H9 (cell line): ENCODE results near the gene GARS1. TPM values are rescaled to one million over a fixed set of nuclear protein-coding genes. Genes with fewer than 3 reads are reported as not detected.

Experiments used
- DNase-seq: peaks from one replicate; pipeline ENCODE4 v3.0.0-alpha.2; 2017
- H2AFZ ChIP-seq: one replicate; pipeline ENCODE4 v1.6.1; 2013; ENCODE audit warnings: mild to moderate bottlenecking, low read length, control low read depth, moderate library complexity
- H2AK5ac ChIP-seq: 2 replicates; pipeline ENCODE4 v1.6.1; 2013; ENCODE audit warnings: low read length, control low read depth, mixed read lengths; ENCODE audit not compliant: insufficient read length
- H2BK120ac ChIP-seq: one replicate; pipeline ENCODE4 v1.6.1; 2013; ENCODE audit warnings: low read depth, mild to moderate bottlenecking, low read length, control low read depth, inconsistent platforms; ENCODE audit not compliant: poor library complexity, severe bottlenecking
- H2BK12ac ChIP-seq: 2 replicates; pipeline ENCODE4 v1.6.1; 2013; ENCODE audit warnings: low read length, control low read depth, mixed read lengths, low read depth; ENCODE audit not compliant: insufficient read length
- H2BK15ac ChIP-seq: 2 replicates; pipeline ENCODE4 v1.6.1; 2013; ENCODE audit warnings: low read depth, low read length, control low read depth
- H2BK20ac ChIP-seq: one replicate; pipeline ENCODE4 v1.6.1; 2013; ENCODE audit warnings: low read depth, mild to moderate bottlenecking, low read length, control low read depth, inconsistent platforms; ENCODE audit not compliant: poor library complexity, severe bottlenecking
- H2BK5ac ChIP-seq: 2 replicates; pipeline ENCODE4 v1.6.1; 2013; ENCODE audit warnings: low read length, control low read depth, mixed read lengths; ENCODE audit not compliant: insufficient read length
- H3K14ac ChIP-seq: 2 replicates; pipeline ENCODE4 v1.6.1; 2013; ENCODE audit warnings: low read length, control low read depth; ENCODE audit not compliant: insufficient read depth
- H3K18ac ChIP-seq: 2 replicates; pipeline ENCODE4 v1.6.1; 2013; ENCODE audit warnings: low read depth, mild to moderate bottlenecking, mixed read lengths, low read length, control low read depth; ENCODE audit not compliant: insufficient read length
- H3K23ac ChIP-seq: 2 replicates; pipeline ENCODE4 v1.6.1; 2013; ENCODE audit warnings: low read length, control low read depth, mixed read lengths, low read depth; ENCODE audit not compliant: insufficient read length
- H3K23me2 ChIP-seq: 2 replicates; pipeline ENCODE4 v1.6.1; 2013; ENCODE audit warnings: low read depth, mild to moderate bottlenecking, mixed read lengths, low read length, control low read depth; ENCODE audit not compliant: insufficient read length, poor library complexity, severe bottlenecking
- H3K27ac ChIP-seq: 2 replicates; pipeline ENCODE4 v1.5.1; 2013; ENCODE audit warnings: low read length, control low read depth, mixed read lengths, low read depth; ENCODE audit not compliant: insufficient read length
- H3K27me3 ChIP-seq: 2 replicates; pipeline ENCODE4 v1.6.1; 2013; ENCODE audit warnings: low read length, control low read depth, inconsistent platforms; ENCODE audit not compliant: insufficient read depth
- H3K4ac ChIP-seq: 2 replicates; pipeline ENCODE4 v1.6.1; 2013; ENCODE audit warnings: low read depth, mild to moderate bottlenecking, control low read depth, inconsistent platforms, low read length, moderate library complexity
- H3K4me1 ChIP-seq: 2 replicates; pipeline ENCODE4 v1.6.1; 2013; ENCODE audit warnings: low read length, control low read depth, inconsistent platforms; ENCODE audit not compliant: insufficient read depth
- H3K4me2 ChIP-seq: 2 replicates; pipeline ENCODE4 v1.6.1; 2013; ENCODE audit warnings: low read length, control low read depth, mixed read lengths; ENCODE audit not compliant: insufficient read length, insufficient read depth
- H3K56ac ChIP-seq: 2 replicates; pipeline ENCODE4 v1.6.1; 2013; ENCODE audit warnings: low read depth, mild to moderate bottlenecking, mixed read lengths, low read length, control low read depth; ENCODE audit not compliant: insufficient read length
- H3K79me1 ChIP-seq: 2 replicates; pipeline ENCODE4 v1.6.1; 2013; ENCODE audit warnings: low read depth, mild to moderate bottlenecking, moderate library complexity, low read length, control low read depth, inconsistent platforms; ENCODE audit not compliant: insufficient read depth, poor library complexity, severe bottlenecking
- H3K79me2 ChIP-seq: 2 replicates; pipeline ENCODE4 v1.6.1; 2013; ENCODE audit warnings: low read length, control low read depth, inconsistent platforms; ENCODE audit not compliant: insufficient read depth
- H3K9ac ChIP-seq: 2 replicates; pipeline ENCODE4 v1.6.1; 2013; ENCODE audit warnings: low read length, control low read depth, mixed read lengths; ENCODE audit not compliant: insufficient read length; ENCODE audit errors: extremely low read depth
- H3K9me3 ChIP-seq: one replicate; pipeline ENCODE4 v1.6.1; 2013; ENCODE audit warnings: low read depth, low read length, inconsistent platforms; ENCODE audit not compliant: control insufficient read depth
- H3T11ph ChIP-seq: one replicate; pipeline ENCODE4 v1.6.1; 2013; ENCODE audit warnings: mild to moderate bottlenecking, low read length, control low read depth, inconsistent platforms
- H4K20me1 ChIP-seq: one replicate; pipeline ENCODE4 v1.6.1; 2013; ENCODE audit not compliant: control insufficient read depth, insufficient read length, insufficient read depth
- H4K5ac ChIP-seq: 2 replicates; pipeline ENCODE4 v1.6.1; 2013; ENCODE audit warnings: low read depth, mild to moderate bottlenecking, mixed read lengths, low read length, control low read depth; ENCODE audit not compliant: insufficient read length
- H4K8ac ChIP-seq: replicated peaks from 2 replicates; pipeline ENCODE4 v1.6.1; 2013; ENCODE audit warnings: low read length, control low read depth, mixed read lengths, low read depth; ENCODE audit not compliant: insufficient read length
- H4K91ac ChIP-seq: 2 replicates; pipeline ENCODE4 v1.6.1; 2013; ENCODE audit warnings: low read depth, mild to moderate bottlenecking, moderate library complexity, mixed read lengths, low read length, control low read depth; ENCODE audit not compliant: insufficient read length
- H3K27ac Mint-ChIP-seq, 3 experiments: 2 replicates in 2 of 3; 3 replicates in 1 of 3; pipeline ENCODE4 v1.8.0; 2020 to 2021; ENCODE audit warnings: mixed read lengths in 3 of 3, mild to moderate bottlenecking in 1 of 3, moderate library complexity in 1 of 3
- H3K27me3 Mint-ChIP-seq: 2 replicates; pipeline ENCODE4 v1.8.0; 2021; ENCODE audit warnings: low read depth, mild to moderate bottlenecking, moderate library complexity, mixed read lengths
- H3K36me3 Mint-ChIP-seq, 3 experiments: 2 replicates in 2 of 3; 3 replicates in 1 of 3; pipeline ENCODE4 v1.8.0; 2020 to 2021; ENCODE audit warnings: low read depth in 3 of 3, mixed read lengths in 3 of 3; ENCODE audit not compliant: insufficient read depth in 1 of 3
- H3K4me1 Mint-ChIP-seq, 2 experiments: 2 replicates each; pipeline ENCODE4 v1.8.0; 2020; ENCODE audit warnings: mixed read lengths in 2 of 2
- H3K4me3 Mint-ChIP-seq, 2 experiments: 2 replicates in 1 of 2; 3 replicates in 1 of 2; pipeline ENCODE4 v1.8.0; 2020 to 2021; ENCODE audit warnings: mild to moderate bottlenecking in 2 of 2, mixed read lengths in 2 of 2, moderate library complexity in 1 of 2
- H3K9me3 Mint-ChIP-seq, 2 experiments: 2 replicates in 1 of 2; 3 replicates in 1 of 2; pipeline ENCODE4 v1.8.0; 2020; ENCODE audit warnings: mild to moderate bottlenecking in 2 of 2, mixed read lengths in 2 of 2, moderate library complexity in 1 of 2
- WGBS: extraction: QIAGEN DNeasy Blood & Tissue Kit; methylation state at CpG from one replicate; pipeline ENCODE4 v1.1.7; 2013; ENCODE audit warnings: missing lambda C conversion rate, low lambda C conversion rate, mixed read lengths; ENCODE audit not compliant: insufficient read length; ENCODE audit errors: extremely low coverage; 5-methylcytosine and 5-hydroxymethylcytosine counted together
- total RNA-seq: library from RNA; stranded (reverse); gene quantifications from 2 replicates; pipeline ENCODE4 v1.2.1, GENCODE V29; 2021
- TF ChIP-seq, protein P1 (sequence below): fragments of 200-600 bp; sonication (generic); conservative IDR thresholded peaks from 3 replicates; pipeline ENCODE4 v1.8.0; 2021; ENCODE audit warnings: antibody characterized with exemption, mild to moderate bottlenecking

The GARS1 gene
- total RNA-seq, 1 experiment from 2014 or later, result 234 TPM

DNA sequence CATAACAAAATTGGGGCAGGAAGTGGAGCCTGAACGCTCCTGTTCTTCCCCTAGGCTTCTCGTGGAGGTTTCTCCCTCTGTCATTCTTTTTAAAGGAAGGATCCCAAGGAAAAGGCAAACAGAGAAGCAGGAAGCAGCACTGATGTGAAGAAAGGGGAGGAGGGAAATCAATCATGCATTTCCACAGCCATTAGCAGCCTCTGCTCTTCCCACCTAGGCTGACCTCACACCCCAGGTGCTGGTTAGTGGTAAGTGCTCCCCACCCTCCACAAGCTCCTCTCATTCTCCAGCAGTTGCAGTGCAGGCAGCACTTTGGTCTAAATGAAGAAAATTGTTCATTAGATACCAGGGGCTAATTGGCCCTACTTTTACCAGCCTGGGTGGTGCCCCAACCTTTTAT, 85.0 kb downstream of the GARS1 start:
- H2AK5ac ChIP-seq, result no peak overlapping the region
- H3K4me2 ChIP-seq, result no peak overlapping the region
- no peak overlapping the region for H3K27ac ChIP-seq
- no peak overlapping the region for H4K5ac ChIP-seq
- H4K91ac ChIP-seq, result no peak overlapping the region
- H3K4ac ChIP-seq, result no peak overlapping the region
- no peak overlapping the region for H3K56ac ChIP-seq
- H3K4me1 Mint-ChIP-seq, result peaks cover 35 to 43% of the 10 kb centered on the region in 2 experiments
- H3K27ac Mint-ChIP-seq, result no peak overlapping the region
- no peaks in the 10 kb centered on the region; a peak in 1 of 7 replicates for H3K36me3 Mint-ChIP-seq
- no peak for DNase-seq
- peaks cover 6% of the 10 kb centered on the region; the same call in 1 of the 2 replicates for H3K27me3 ChIP-seq
- peaks cover 14% of the 10 kb centered on the region for H3K23me2 ChIP-seq
- no peak overlapping the region for H3K23ac ChIP-seq
- peaks cover 79% of the 10 kb centered on the region for H3K27me3 Mint-ChIP-seq
- no peak overlapping the region for H2BK20ac ChIP-seq
- no peaks in the 10 kb centered on the region for H3K79me2 ChIP-seq
- no peaks in the 10 kb centered on the region for H3K79me1 ChIP-seq
- no peak overlapping the region for H2AFZ ChIP-seq
- H3K9me3 ChIP-seq, result no peaks in the 10 kb centered on the region
- no peak overlapping the region for H3K18ac ChIP-seq
- no peak overlapping the region for H3T11ph ChIP-seq
- H2BK15ac ChIP-seq, result no peak overlapping the region
- no peak overlapping the region for H2BK5ac ChIP-seq
- no peak overlapping the region for H4K8ac ChIP-seq
- no peak overlapping the region for H3K4me3 Mint-ChIP-seq
- H4K20me1 ChIP-seq, result peaks cover 3% of the 10 kb centered on the region
- H3K14ac ChIP-seq, result no peak overlapping the region
- H3K9ac ChIP-seq, result no peak overlapping the region
- TF ChIP-seq, protein P1, sequence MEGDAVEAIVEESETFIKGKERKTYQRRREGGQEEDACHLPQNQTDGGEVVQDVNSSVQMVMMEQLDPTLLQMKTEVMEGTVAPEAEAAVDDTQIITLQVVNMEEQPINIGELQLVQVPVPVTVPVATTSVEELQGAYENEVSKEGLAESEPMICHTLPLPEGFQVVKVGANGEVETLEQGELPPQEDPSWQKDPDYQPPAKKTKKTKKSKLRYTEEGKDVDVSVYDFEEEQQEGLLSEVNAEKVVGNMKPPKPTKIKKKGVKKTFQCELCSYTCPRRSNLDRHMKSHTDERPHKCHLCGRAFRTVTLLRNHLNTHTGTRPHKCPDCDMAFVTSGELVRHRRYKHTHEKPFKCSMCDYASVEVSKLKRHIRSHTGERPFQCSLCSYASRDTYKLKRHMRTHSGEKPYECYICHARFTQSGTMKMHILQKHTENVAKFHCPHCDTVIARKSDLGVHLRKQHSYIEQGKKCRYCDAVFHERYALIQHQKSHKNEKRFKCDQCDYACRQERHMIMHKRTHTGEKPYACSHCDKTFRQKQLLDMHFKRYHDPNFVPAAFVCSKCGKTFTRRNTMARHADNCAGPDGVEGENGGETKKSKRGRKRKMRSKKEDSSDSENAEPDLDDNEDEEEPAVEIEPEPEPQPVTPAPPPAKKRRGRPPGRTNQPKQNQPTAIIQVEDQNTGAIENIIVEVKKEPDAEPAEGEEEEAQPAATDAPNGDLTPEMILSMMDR, result no peak
- no CpG with 5 or more reads among the region's 2 CpGs for WGBS
- H2BK12ac ChIP-seq, result no peak overlapping the region
- H2BK120ac ChIP-seq, result no peak overlapping the region
- H3K9me3 Mint-ChIP-seq, result no peaks in the 10 kb centered on the region; a peak in 1 of 5 replicates
- H3K4me1 ChIP-seq, result peaks cover 7% of the 10 kb centered on the region; the same call in 1 of the 2 replicates
